IMR-90 (cell line): Measurements from ENCODE around the gene DRC7. TPM values are rescaled to one million over a fixed set of nuclear protein-coding genes. Genes with fewer than 3 reads are reported as not detected.

ENCODE experiments used
- ATAC-seq: fragments of 200-7000 bp; cut with Tn5 transposase; 2 replicates; pipeline ENCODE4 v1.9.1; 2020; ENCODE audit warnings: low read depth, mild to moderate bottlenecking, moderate library complexity
- BruUV-seq: library from RNA; stranded (reverse); fragments of 400-500 nt; replicated peaks from 2 replicates; lab custom pipeline; 2021; lab: Mats Ljungman, UMichigan
- CTCF ChIA-PET: fragments of 300-600 bp; formaldehyde crosslinking; extraction: SDS; loops from one replicate; lab custom pipeline; 2021; ENCODE audit warnings: antibody characterized with exemption; lab: Yijun Ruan, JAX
- POLR2A ChIA-PET: fragments of 300-600 bp; sonication (Branson Sonifier 250); formaldehyde crosslinking; loops from one replicate; lab custom pipeline; 2022; ENCODE audit warnings: antibody characterized with exemption; ENCODE audit not compliant: unreplicated experiment; lab: Charles Lee
- DNase-seq: peaks from one replicate; pipeline ENCODE4 v3.0.0; 2013
- H2AFZ ChIP-seq: replicated peaks from 2 replicates; pipeline ENCODE3; 2013; ENCODE audit warnings: low read length, mild to moderate bottlenecking; ENCODE audit not compliant: poor library complexity
- H2AK5ac ChIP-seq: 2 replicates; pipeline ENCODE4 v1.6.1; 2013; ENCODE audit warnings: low read depth, low read length, inconsistent platforms
- H2AK9ac ChIP-seq: replicated peaks from 2 replicates; pipeline ENCODE3; 2013; ENCODE audit warnings: mild to moderate bottlenecking, low read depth, low read length, moderate library complexity; ENCODE audit not compliant: poor library complexity
- H2BK120ac ChIP-seq: 2 replicates; pipeline ENCODE4 v1.6.1; 2013; ENCODE audit warnings: low read depth, low read length, inconsistent platforms
- H2BK15ac ChIP-seq: 3 replicates; pipeline ENCODE4 v1.6.1; 2013; ENCODE audit warnings: low read depth, low read length, inconsistent platforms
- H2BK20ac ChIP-seq: 2 replicates; pipeline ENCODE4 v1.6.1; 2013; ENCODE audit warnings: low read depth, mild to moderate bottlenecking, inconsistent platforms, low read length, moderate library complexity
- H2BK5ac ChIP-seq: 2 replicates; pipeline ENCODE4 v1.6.1; 2013; ENCODE audit warnings: mild to moderate bottlenecking, low read depth, low read length, inconsistent platforms; ENCODE audit not compliant: poor library complexity, severe bottlenecking
- H3K14ac ChIP-seq: replicated peaks from 2 replicates; pipeline ENCODE4 v1.6.1; 2013; ENCODE audit warnings: low read depth, low read length, inconsistent platforms
- H3K18ac ChIP-seq: 2 replicates; pipeline ENCODE4 v1.6.1; 2013; ENCODE audit warnings: low read depth, low read length, control low read depth
- H3K23ac ChIP-seq: 2 replicates; pipeline ENCODE4 v1.6.1; 2013; ENCODE audit warnings: low read depth, low read length, inconsistent platforms
- H3K27ac ChIP-seq: 2 replicates; pipeline ENCODE4 v1.5.1; 2013; ENCODE audit warnings: mild to moderate bottlenecking, control low read depth, low read length; ENCODE audit not compliant: insufficient read depth
- H3K27me3 ChIP-seq: 2 replicates; pipeline ENCODE4 v1.6.1; 2013; ENCODE audit warnings: low read length; ENCODE audit not compliant: control insufficient read depth, insufficient read depth
- H3K36me3 ChIP-seq: 2 replicates; pipeline ENCODE4 v1.6.1; 2013; ENCODE audit warnings: low read length, mixed read lengths; ENCODE audit not compliant: control insufficient read depth, insufficient read depth
- H3K4ac ChIP-seq: 2 replicates; pipeline ENCODE4 v1.6.1; 2013; ENCODE audit warnings: low read depth, low read length, inconsistent platforms
- H3K4me1 ChIP-seq: 2 replicates; pipeline ENCODE4 v1.6.1; 2013; ENCODE audit warnings: low read length, mixed read lengths; ENCODE audit not compliant: control insufficient read depth, insufficient read depth
- H3K4me2 ChIP-seq: 2 replicates; pipeline ENCODE4 v1.6.1; 2013; ENCODE audit warnings: low read depth, mild to moderate bottlenecking, control low read depth, low read length, moderate library complexity
- H3K4me3 ChIP-seq: 2 replicates; pipeline ENCODE4 v1.5.1; 2013; ENCODE audit warnings: low read depth, mild to moderate bottlenecking, control low read depth, low read length, moderate library complexity; ENCODE audit not compliant: insufficient read depth
- H3K56ac ChIP-seq: 2 replicates; pipeline ENCODE4 v1.6.1; 2013; ENCODE audit warnings: low read length, inconsistent platforms; ENCODE audit not compliant: insufficient read depth; ENCODE audit errors: extremely low read depth
- H3K79me1 ChIP-seq, 2 experiments: 2 replicates each; pipeline ENCODE4 v1.6.1; 2013; ENCODE audit warnings: low read length in 2 of 2, inconsistent platforms in 1 of 2, low read depth in 1 of 2
- H3K9ac ChIP-seq: 2 replicates; pipeline ENCODE4 v1.6.1; 2013; ENCODE audit warnings: low read depth, low read length, control low read depth
- H3K9me1 ChIP-seq: 2 replicates; pipeline ENCODE4 v1.6.1; 2013; ENCODE audit warnings: low read length, inconsistent platforms; ENCODE audit not compliant: insufficient read depth
- H3K9me3 ChIP-seq: 2 replicates; pipeline ENCODE4 v1.6.1; 2013; ENCODE audit warnings: low read length; ENCODE audit not compliant: control insufficient read depth, insufficient read depth
- H4K20me1 ChIP-seq: 2 replicates; pipeline ENCODE4 v1.6.1; 2013; ENCODE audit warnings: low read length, inconsistent platforms; ENCODE audit not compliant: insufficient read depth
- H4K5ac ChIP-seq: 2 replicates; pipeline ENCODE4 v1.6.1; 2013; ENCODE audit warnings: mild to moderate bottlenecking, low read depth, low read length, control low read depth
- H4K8ac ChIP-seq, 2 experiments: 2 replicates each; pipeline ENCODE4 v1.6.1; 2013; ENCODE audit warnings: low read depth in 2 of 2, low read length in 2 of 2, control low read depth in 1 of 2, inconsistent platforms in 1 of 2
- H4K91ac ChIP-seq: 2 replicates; pipeline ENCODE4 v1.6.1; 2013; ENCODE audit warnings: low read depth, low read length, inconsistent platforms; ENCODE audit not compliant: insufficient read depth
- BHLHE40 ChIP-seq: fragments of 150-350 bp; IDR thresholded peaks from 2 replicates; pipeline ENCODE4 v1.6.1; 2016; ENCODE audit warnings: mild to moderate bottlenecking, low read depth, low read length
- CEBPB ChIP-seq: IDR thresholded peaks from 2 replicates; pipeline ENCODE4 v1.6.1; 2012; ENCODE audit warnings: low read depth, low read length, improper control_type of control experiment
- CHD1 ChIP-seq: IDR thresholded peaks from 2 replicates; pipeline ENCODE4 v1.6.1; 2012; ENCODE audit warnings: low read depth, low read length, improper control_type of control experiment
- FOS ChIP-seq: fragments of 150-350 bp; IDR thresholded peaks from 2 replicates; pipeline ENCODE4 v1.6.1; 2016; ENCODE audit warnings: low read depth, low read length
- MAZ ChIP-seq: IDR thresholded peaks from 2 replicates; pipeline ENCODE4 v1.6.1; 2012; ENCODE audit warnings: low read depth, mild to moderate bottlenecking, low read length, improper control_type of control experiment, moderate library complexity, borderline replicate concordance
- MXI1 ChIP-seq: IDR thresholded peaks from 2 replicates; pipeline ENCODE4 v1.6.1; 2012; ENCODE audit warnings: low read depth, mild to moderate bottlenecking, low read length, moderate library complexity, borderline replicate concordance
- NFE2L2 ChIP-seq: fragments of 150-350 bp; IDR thresholded peaks from 2 replicates; pipeline ENCODE4 v1.6.1; 2016; ENCODE audit warnings: low read depth, mild to moderate bottlenecking, low read length
- POLR2A ChIP-seq: IDR thresholded peaks from 2 replicates; pipeline ENCODE4 v1.6.1; 2012; ENCODE audit warnings: mild to moderate bottlenecking, low read depth, low read length
- RCOR1 ChIP-seq: IDR thresholded peaks from 2 replicates; pipeline ENCODE4 v1.6.1; 2012; ENCODE audit warnings: mild to moderate bottlenecking, low read length, improper control_type of control experiment; ENCODE audit not compliant: insufficient replicate concordance
- WGBS, 2 experiments: methylation state at CpG; one replicate each; pipeline versions ENCODE4 v1.1.5 to v1.1.7; 2013; ENCODE audit warnings: missing lambda C conversion rate in 2 of 2; ENCODE audit not compliant: insufficient read length in 1 of 2; ENCODE audit errors: extremely low coverage in 2 of 2; 5-methylcytosine and 5-hydroxymethylcytosine counted together
- dilution Hi-C: fragments of 300-500 bp; cut with HindIII; formaldehyde crosslinking; loops from one replicate; pipeline ENCODE4 v1.14.3; 2018; ENCODE audit warnings: low sequenced_read_pairs; ENCODE audit not compliant: unreplicated experiment
- in situ Hi-C: fragments of 300-500 bp; cut with MboI; formaldehyde crosslinking; loops from 3 replicates; pipeline ENCODE4 v1.14.3; 2019; ENCODE audit warnings: low sequenced_read_pairs, inconsistent platforms, mixed read lengths
- intact Hi-C: fragments of 100-400 bp; cut with micrococcal nuclease; formaldehyde crosslinking; loops from 2 replicates; pipeline ENCODE4 v1.10.0; 2022
- polyA plus RNA-seq, 3 experiments: library from polyadenylated mRNA; depleted of rRNA; stranded (reverse); fragments of >200 nt; gene quantifications; 2 replicates each; pipeline ENCODE4 v1.2.3, GENCODE V29; 2012; ENCODE audit warnings: low replicate concordance in 1 of 3
- total RNA-seq: library from RNA; depleted of rRNA; stranded (reverse); fragments of >200 nt; gene quantifications from 2 replicates; pipeline ENCODE4 v1.2.3, GENCODE V29; 2012
- TF ChIP-seq, protein P1 (sequence below): conservative IDR thresholded peaks from 2 replicates; pipeline ENCODE4 v1.5.1; 2012; ENCODE audit warnings: mild to moderate bottlenecking, low read depth, low read length, improper control_type of control experiment

DRC7 gene
- total and polyA plus RNA-seq, 2 of the 4 experiments (the other 2 are of a cell fraction): not detected

DNA sequence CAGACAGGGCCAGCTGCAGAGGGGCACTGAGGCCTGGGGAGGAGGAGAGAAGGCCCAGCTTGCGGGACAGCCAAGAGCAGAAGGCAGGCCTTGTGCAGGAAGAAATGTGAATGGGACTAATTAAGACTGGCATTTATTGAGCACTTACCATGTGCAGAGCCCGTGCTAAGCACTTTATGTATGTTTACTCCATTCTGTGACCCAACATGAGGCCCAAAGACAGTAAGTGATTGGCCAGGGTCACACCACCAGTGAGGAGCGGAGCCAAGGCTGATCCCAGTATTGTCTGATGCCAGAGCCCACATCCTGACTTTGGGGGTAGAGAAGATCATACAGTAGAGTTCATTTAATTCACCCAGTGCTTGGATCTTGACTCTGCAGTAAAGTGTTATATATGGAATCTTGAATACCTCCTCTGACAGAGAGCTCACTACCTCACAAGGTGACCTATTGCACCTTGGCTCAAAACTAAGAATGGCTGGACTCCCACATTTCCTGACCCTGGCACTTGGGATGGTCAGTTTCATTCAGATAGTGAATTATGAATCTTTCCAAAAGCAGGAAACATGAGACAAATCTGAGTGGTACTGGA lies 54.6 kb downstream of the DRC7 start:
- H3K9me1 ChIP-seq: no peaks in the 10 kb centered on the region
- H3K4ac ChIP-seq: no peak overlapping the region
- H4K20me1 ChIP-seq: no peaks in the 10 kb centered on the region
- H2AFZ ChIP-seq: no peak overlapping the region
- in situ Hi-C loops: no loop called here
- H3K27ac ChIP-seq: no peak overlapping the region
- dilution Hi-C loops: no loop called here
- H2AK9ac ChIP-seq: no peak overlapping the region
- H3K79me1 ChIP-seq: no peaks in the 10 kb centered on the region
- no peak overlapping the region for H3K18ac ChIP-seq
- DNase-seq: no peak
- H4K8ac ChIP-seq: no peak overlapping the region
- no peak overlapping the region for H4K91ac ChIP-seq
- H3K4me2 ChIP-seq: no peak overlapping the region
- no TSS peak for BruUV-seq
- no peak overlapping the region for H4K5ac ChIP-seq
- no peak overlapping the region for H3K14ac ChIP-seq
- ChIA-PET POLR2A (no interaction called here), CTCF (no interaction called here)
- H3K9ac ChIP-seq: no peak overlapping the region
- intact Hi-C loops: no loop called here
- no peak overlapping the region for H3K23ac ChIP-seq
- no peak overlapping the region for H2BK20ac ChIP-seq
- H2BK5ac ChIP-seq: no peak overlapping the region
- H3K36me3 ChIP-seq: peaks cover 20% of the 10 kb centered on the region
- no peak overlapping the region for H3K4me3 ChIP-seq
- ATAC-seq: no peak
- no peak overlapping the region for H3K56ac ChIP-seq
- H3K27me3 ChIP-seq: no peaks in the 10 kb centered on the region
- H3K4me1 ChIP-seq: no peaks in the 10 kb centered on the region
- no peaks in the 10 kb centered on the region for H3K9me3 ChIP-seq
- H2AK5ac ChIP-seq: no peak overlapping the region
- TF ChIP-seq FOS: no peak
- no peak for TF ChIP-seq MXI1
- TF ChIP-seq, protein P1, sequence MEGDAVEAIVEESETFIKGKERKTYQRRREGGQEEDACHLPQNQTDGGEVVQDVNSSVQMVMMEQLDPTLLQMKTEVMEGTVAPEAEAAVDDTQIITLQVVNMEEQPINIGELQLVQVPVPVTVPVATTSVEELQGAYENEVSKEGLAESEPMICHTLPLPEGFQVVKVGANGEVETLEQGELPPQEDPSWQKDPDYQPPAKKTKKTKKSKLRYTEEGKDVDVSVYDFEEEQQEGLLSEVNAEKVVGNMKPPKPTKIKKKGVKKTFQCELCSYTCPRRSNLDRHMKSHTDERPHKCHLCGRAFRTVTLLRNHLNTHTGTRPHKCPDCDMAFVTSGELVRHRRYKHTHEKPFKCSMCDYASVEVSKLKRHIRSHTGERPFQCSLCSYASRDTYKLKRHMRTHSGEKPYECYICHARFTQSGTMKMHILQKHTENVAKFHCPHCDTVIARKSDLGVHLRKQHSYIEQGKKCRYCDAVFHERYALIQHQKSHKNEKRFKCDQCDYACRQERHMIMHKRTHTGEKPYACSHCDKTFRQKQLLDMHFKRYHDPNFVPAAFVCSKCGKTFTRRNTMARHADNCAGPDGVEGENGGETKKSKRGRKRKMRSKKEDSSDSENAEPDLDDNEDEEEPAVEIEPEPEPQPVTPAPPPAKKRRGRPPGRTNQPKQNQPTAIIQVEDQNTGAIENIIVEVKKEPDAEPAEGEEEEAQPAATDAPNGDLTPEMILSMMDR: no peak
- no peak for TF ChIP-seq POLR2A
- no peak for TF ChIP-seq RCOR1
- TF ChIP-seq CEBPB: no peak
- TF ChIP-seq NFE2L2: no peak
- no peak for TF ChIP-seq CHD1
- no peak for TF ChIP-seq MAZ
- no peak for TF ChIP-seq BHLHE40
- no peak overlapping the region for H2BK15ac ChIP-seq
- no CpG with 5 or more reads among the region's 3 CpGs for WGBS, 2 experiments
- H2BK120ac ChIP-seq: no peak overlapping the region
